Tibial nerve (tissue), 4 donors: ENCODE measurements around the gene EXOSC2.
A peak's percentile ranks its signal among the peaks of the same experiment; 100 is the strongest.

Source experiments
- EP300 ChIP-seq, 2 donors: sonication (generic); formaldehyde crosslinking; IDR thresholded peaks; one replicate each; pipeline ENCODE4 v1.6.1; 2017; ENCODE audit warnings: antibody characterized with exemption in 2 of 2, mild to moderate bottlenecking in 1 of 2
- POLR2A ChIP-seq, 2 donors: fragments of 450-650 bp; IDR thresholded peaks; one replicate each; pipeline ENCODE4 v1.6.1; 2017; ENCODE audit warnings: antibody characterized with exemption in 2 of 2, mild to moderate bottlenecking in 2 of 2, moderate library complexity in 2 of 2
- TF ChIP-seq, protein P1 (sequence below), 5 experiments: fragments of 200-600 bp in 3 of 5; fragments of 450-650 bp in 2 of 5; sonication (generic) in 3 of 5; IDR thresholded peaks; one replicate each; pipeline ENCODE4 v1.5.1; 2016 to 2019; ENCODE audit warnings: antibody characterized with exemption in 5 of 5, mild to moderate bottlenecking in 3 of 5, moderate library complexity in 2 of 5

GRCh38 chr9:130693426-130694191 lies at the start of gene EXOSC2:
- TF ChIP-seq, protein P1, sequence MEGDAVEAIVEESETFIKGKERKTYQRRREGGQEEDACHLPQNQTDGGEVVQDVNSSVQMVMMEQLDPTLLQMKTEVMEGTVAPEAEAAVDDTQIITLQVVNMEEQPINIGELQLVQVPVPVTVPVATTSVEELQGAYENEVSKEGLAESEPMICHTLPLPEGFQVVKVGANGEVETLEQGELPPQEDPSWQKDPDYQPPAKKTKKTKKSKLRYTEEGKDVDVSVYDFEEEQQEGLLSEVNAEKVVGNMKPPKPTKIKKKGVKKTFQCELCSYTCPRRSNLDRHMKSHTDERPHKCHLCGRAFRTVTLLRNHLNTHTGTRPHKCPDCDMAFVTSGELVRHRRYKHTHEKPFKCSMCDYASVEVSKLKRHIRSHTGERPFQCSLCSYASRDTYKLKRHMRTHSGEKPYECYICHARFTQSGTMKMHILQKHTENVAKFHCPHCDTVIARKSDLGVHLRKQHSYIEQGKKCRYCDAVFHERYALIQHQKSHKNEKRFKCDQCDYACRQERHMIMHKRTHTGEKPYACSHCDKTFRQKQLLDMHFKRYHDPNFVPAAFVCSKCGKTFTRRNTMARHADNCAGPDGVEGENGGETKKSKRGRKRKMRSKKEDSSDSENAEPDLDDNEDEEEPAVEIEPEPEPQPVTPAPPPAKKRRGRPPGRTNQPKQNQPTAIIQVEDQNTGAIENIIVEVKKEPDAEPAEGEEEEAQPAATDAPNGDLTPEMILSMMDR (IDR thresholded peaks at IDR 0.05), result peak in 1 of 5 experiments; percentile 43
- TF ChIP-seq POLR2A (IDR thresholded peaks at IDR 0.05) (peak; percentile 54 to 65), EP300 (IDR thresholded peaks at IDR 0.05) (peak; percentile 52 to 94)
